WTC11 (cell line): Measurements from ENCODE around the gene TBC1D14.

ENCODE experiments used
- ATF2 ChIP-seq: sonication (generic); formaldehyde crosslinking; IDR thresholded peaks from 2 replicates; pipeline ENCODE4 v1.8.1; 2022; ENCODE audit warnings: low read depth, missing genetic modification reagents, borderline replicate concordance
- CBFB ChIP-seq: sonication (generic); formaldehyde crosslinking; IDR thresholded peaks from 2 replicates; pipeline ENCODE4 v1.8.1; 2022; ENCODE audit warnings: mild to moderate bottlenecking, low read depth, missing genetic modification reagents
- CTCF ChIP-seq: fragments of 200-600 bp; IDR thresholded peaks from 2 replicates; pipeline ENCODE4 v1.8.0; 2022; ENCODE audit warnings: antibody characterized with exemption
- IRF2 ChIP-seq: sonication (generic); formaldehyde crosslinking; IDR thresholded peaks from 2 replicates; pipeline ENCODE4 v1.8.0; 2022; ENCODE audit warnings: low read depth, missing genetic modification reagents, borderline replicate concordance
- STAT6 ChIP-seq: sonication (generic); formaldehyde crosslinking; conservative IDR thresholded peaks from 2 replicates; pipeline ENCODE4 v1.8.1; 2023; ENCODE audit warnings: mild to moderate bottlenecking, low read depth, missing genetic modification reagents, moderate library complexity
- TEAD4 ChIP-seq: sonication (generic); formaldehyde crosslinking; IDR thresholded peaks from 2 replicates; pipeline ENCODE4 v1.8.0; 2022; ENCODE audit warnings: mild to moderate bottlenecking, missing genetic modification reagents
- USF2 ChIP-seq: sonication (generic); formaldehyde crosslinking; IDR thresholded peaks from 2 replicates; pipeline ENCODE4 v1.8.1; 2023; ENCODE audit warnings: mild to moderate bottlenecking, missing genetic modification reagents, moderate library complexity

- TF ChIP-seq CTCF (no peak), CBFB (CRISPR knock-in tag) (no peak), USF2 (no peak), STAT6 (no peak), ATF2 (CRISPR knock-in tag) (no peak), TEAD4 (no peak), IRF2 (CRISPR knock-in tag) (no peak)
These were observed 32.2 kb downstream of the TBC1D14 start for GRCh38 chr4:6941796-6942195.
